G401.6 (cell line): ENCODE measurements around the gene ANTXRL.
"Not testable (repeated sequence)": the region's sequence is repeated elsewhere in the genome, so short reads cannot be mapped to it uniquely, and the experiment has no call there.

Experiments used
- FAIRE-seq: peaks from 2 replicates; lab custom pipeline; 2012; peaks lifted over from hg19 to GRCh38; lab: Jason Lieb, UNC

The ANTXRL gene

GRCh38 chr10:46295350-46296010 lies 8.7 kb downstream of the ANTXRL start:
- not testable (repeated sequence) for FAIRE-seq

GRCh38 chr10:46296086-46296485 lies 9.3 kb downstream of the ANTXRL start:
- not testable (repeated sequence) for FAIRE-seq

GRCh38 chr10:46296641-46297141 lies 9.9 kb downstream of the ANTXRL start:
- no peak for FAIRE-seq

- no peak for FAIRE-seq
Measured at GRCh38 chr10:46297406-46298204, 10.8 kb downstream of the ANTXRL start.

GRCh38 chr10:46298477-46299285 lies 11.9 kb downstream of the ANTXRL start:
- no peak for FAIRE-seq

- FAIRE-seq = no peak
Measured at GRCh38 chr10:46299286-46299535, 12.4 kb downstream of the ANTXRL start.

GRCh38 chr10:46299536-46300369 lies 13.0 kb downstream of the ANTXRL start:
- FAIRE-seq = no peak

GRCh38 chr10:46300370-46300711 lies 13.5 kb downstream of the ANTXRL start:
- FAIRE-seq = not testable (repeated sequence)

- FAIRE-seq = no peak
Measured at GRCh38 chr10:46301056-46301645, 14.4 kb downstream of the ANTXRL start.

GRCh38 chr10:46301721-46302479 lies 15.1 kb downstream of the ANTXRL start:
- FAIRE-seq = no peak

- FAIRE-seq = not testable (repeated sequence)
Measured at GRCh38 chr10:46302765-46303352, 16.1 kb downstream of the ANTXRL start.

GRCh38 chr10:46304062-46304461 lies 17.3 kb downstream of the ANTXRL start:
- FAIRE-seq = no peak

- not testable (repeated sequence) for FAIRE-seq
Measured at GRCh38 chr10:46304671-46305070, 17.9 kb downstream of the ANTXRL start.

GRCh38 chr10:46305079-46305818 lies 18.5 kb downstream of the ANTXRL start:
- no peak for FAIRE-seq

GRCh38 chr10:46305986-46306385 lies 19.2 kb downstream of the ANTXRL start:
- no peak for FAIRE-seq

GRCh38 chr10:46306516-46307184 lies 19.9 kb downstream of the ANTXRL start:
- FAIRE-seq = no peak

GRCh38 chr10:46307281-46308112 lies 20.7 kb downstream of the ANTXRL start:
- FAIRE-seq = no peak

- FAIRE-seq = no peak
Measured at GRCh38 chr10:46308113-46308415, 21.3 kb downstream of the ANTXRL start.
